GM04503 (cell line): ENCODE measurements around the gene UBE2E2.

Source experiments
- DNase-seq: peaks from one replicate; pipeline ENCODE4 v3.0.0-alpha.2; 2012; ENCODE audit warnings: low read depth

UBE2E2 gene

GRCh38 chr3:23241256-23241655 is 38.1 kb downstream of the UBE2E2 start:
- no peak for DNase-seq

GRCh38 chr3:23242106-23242505 is 39.0 kb downstream of the UBE2E2 start:
- DNase-seq, result no peak

- no peak for DNase-seq
Measured at GRCh38 chr3:23244324-23245041, 41.4 kb downstream of the UBE2E2 start.

- no peak for DNase-seq
Measured at GRCh38 chr3:23246651-23247050, 43.5 kb downstream of the UBE2E2 start.

- DNase-seq, result no peak
Measured at GRCh38 chr3:23248594-23249131, 45.5 kb downstream of the UBE2E2 start.

GRCh38 chr3:23249961-23250360 is 46.8 kb downstream of the UBE2E2 start:
- DNase-seq, result no peak

GRCh38 chr3:23252122-23252521 is 49.0 kb downstream of the UBE2E2 start:
- no peak for DNase-seq

- no peak for DNase-seq
Measured at GRCh38 chr3:23253214-23253613, 50.1 kb downstream of the UBE2E2 start.

GRCh38 chr3:23254282-23254681 is 51.2 kb downstream of the UBE2E2 start:
- no peak for DNase-seq

- no peak for DNase-seq
Measured at GRCh38 chr3:23254835-23255234, 51.7 kb downstream of the UBE2E2 start.

GRCh38 chr3:23256741-23257435 is 53.8 kb downstream of the UBE2E2 start:
- DNase-seq, result no peak

GRCh38 chr3:23258110-23258509 is 55.0 kb downstream of the UBE2E2 start:
- DNase-seq, result no peak

GRCh38 chr3:23259515-23259914 is 56.4 kb downstream of the UBE2E2 start:
- DNase-seq, result no peak

GRCh38 chr3:23262766-23263165 is 59.6 kb downstream of the UBE2E2 start:
- DNase-seq, result no peak

- no peak for DNase-seq
Measured at GRCh38 chr3:23263796-23264195, 60.7 kb downstream of the UBE2E2 start.

GRCh38 chr3:23264413-23264812 is 61.3 kb downstream of the UBE2E2 start:
- peak; percentile 64 for DNase-seq

GRCh38 chr3:23270423-23270822 is 67.3 kb downstream of the UBE2E2 start:
- no peak for DNase-seq

GRCh38 chr3:23271876-23272741 is 69.0 kb downstream of the UBE2E2 start:
- DNase-seq, result no peak

- no peak for DNase-seq
Measured at GRCh38 chr3:23272820-23273219, 69.7 kb downstream of the UBE2E2 start.

GRCh38 chr3:23275061-23275460 is 71.9 kb downstream of the UBE2E2 start:
- no peak for DNase-seq

- no peak for DNase-seq
Measured at GRCh38 chr3:23275814-23276213, 72.7 kb downstream of the UBE2E2 start.

- no peak for DNase-seq
Measured at GRCh38 chr3:23276913-23277658, 74.0 kb downstream of the UBE2E2 start.
